ENCODE results near the gene KRTAP2-1.
"Not testable (repeated sequence)": the region's sequence is repeated elsewhere in the genome, so short reads cannot be mapped to it uniquely, and the experiment has no call there.

The KRTAP2-1 gene

GRCh38 chr17:41063449-41063848, 16.3 kb upstream of the KRTAP2-1 start:
- in situ Hi-C loops (cut with HindIII; ENCODE audit: low sequenced_read_pairs) = no loop called here
- DNase-seq (ENCODE audit: low read depth) = no peak
- H3K4me3 ChIP-seq (ENCODE audit: low read depth, low read length) = no peak overlapping the region
- TF ChIP-seq, protein P1, sequence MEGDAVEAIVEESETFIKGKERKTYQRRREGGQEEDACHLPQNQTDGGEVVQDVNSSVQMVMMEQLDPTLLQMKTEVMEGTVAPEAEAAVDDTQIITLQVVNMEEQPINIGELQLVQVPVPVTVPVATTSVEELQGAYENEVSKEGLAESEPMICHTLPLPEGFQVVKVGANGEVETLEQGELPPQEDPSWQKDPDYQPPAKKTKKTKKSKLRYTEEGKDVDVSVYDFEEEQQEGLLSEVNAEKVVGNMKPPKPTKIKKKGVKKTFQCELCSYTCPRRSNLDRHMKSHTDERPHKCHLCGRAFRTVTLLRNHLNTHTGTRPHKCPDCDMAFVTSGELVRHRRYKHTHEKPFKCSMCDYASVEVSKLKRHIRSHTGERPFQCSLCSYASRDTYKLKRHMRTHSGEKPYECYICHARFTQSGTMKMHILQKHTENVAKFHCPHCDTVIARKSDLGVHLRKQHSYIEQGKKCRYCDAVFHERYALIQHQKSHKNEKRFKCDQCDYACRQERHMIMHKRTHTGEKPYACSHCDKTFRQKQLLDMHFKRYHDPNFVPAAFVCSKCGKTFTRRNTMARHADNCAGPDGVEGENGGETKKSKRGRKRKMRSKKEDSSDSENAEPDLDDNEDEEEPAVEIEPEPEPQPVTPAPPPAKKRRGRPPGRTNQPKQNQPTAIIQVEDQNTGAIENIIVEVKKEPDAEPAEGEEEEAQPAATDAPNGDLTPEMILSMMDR (IDR thresholded peaks at IDR 0.05; ENCODE audit: low read depth, low read length, missing control alignments) = no peak

DNA sequence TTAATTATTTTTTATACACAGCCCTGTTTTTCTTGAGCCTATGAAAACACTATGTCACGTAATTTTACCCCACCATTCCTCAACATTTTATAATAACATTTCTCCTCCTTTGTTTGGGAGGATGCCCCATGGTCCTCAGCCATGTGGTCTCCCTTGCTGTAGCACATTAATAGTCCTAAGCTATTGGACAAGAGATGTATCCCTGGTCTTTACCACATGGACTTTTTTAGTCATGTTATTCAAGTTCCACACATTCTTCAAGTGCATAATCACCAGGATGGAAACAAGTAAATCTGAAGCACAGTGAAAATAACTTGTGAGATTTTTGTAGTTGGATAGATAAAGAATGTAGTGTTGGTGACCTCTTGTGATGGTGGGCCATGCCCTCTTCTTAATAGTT, 14.8 kb upstream of the KRTAP2-1 start:
- no peak overlapping the region for H3K4me3 ChIP-seq (ENCODE audit: low read depth, low read length)
- DNase-seq (ENCODE audit: low read depth) = peak; percentile 79
- TF ChIP-seq, protein P1 (IDR thresholded peaks at IDR 0.05; ENCODE audit: low read depth, low read length, missing control alignments) = no peak
- in situ Hi-C loops (cut with HindIII; ENCODE audit: low sequenced_read_pairs) = no loop called here

DNA sequence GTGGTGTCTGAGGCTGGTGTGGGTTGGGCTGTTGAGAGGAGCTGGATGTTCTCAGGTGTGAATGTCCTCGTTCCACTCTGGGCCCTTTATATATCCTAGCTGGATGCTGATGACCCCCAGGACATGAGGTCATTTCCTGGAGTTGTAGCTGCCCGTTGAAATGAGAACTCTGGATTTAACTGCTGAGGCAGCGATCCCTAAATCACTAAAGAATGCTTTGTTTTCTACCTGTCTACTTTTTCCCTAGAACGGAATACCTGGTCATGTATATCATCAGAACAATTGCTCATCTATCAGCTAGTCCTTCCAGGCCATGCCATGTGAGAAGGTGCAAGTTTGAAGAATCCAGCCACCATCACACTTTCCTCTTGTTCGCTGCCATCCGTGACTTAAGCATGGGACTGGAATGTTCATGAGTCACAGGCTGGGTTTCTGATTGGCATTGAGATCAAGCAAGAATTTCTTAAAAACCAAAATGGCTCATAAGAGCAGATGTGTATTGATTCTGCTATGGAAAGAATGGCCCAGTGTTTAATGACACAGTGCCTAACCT, 13.0 kb upstream of the KRTAP2-1 start, which contains the start of gene KRTAP2-3:
Gene KRTAP2-3 (minus strand): TSS at position 63 of the 553 bp plus-strand sequence. CDS start 64 bp downstream, outside the sequence.
- TF ChIP-seq, protein P1 (IDR thresholded peaks at IDR 0.05; ENCODE audit: low read depth, low read length, missing control alignments) = no peak
- H3K4me3 ChIP-seq (ENCODE audit: low read depth, low read length) = no peak within 1 kb of the TSS
- DNase-seq (ENCODE audit: low read depth) = peak; percentile 82
- in situ Hi-C loops (cut with HindIII; ENCODE audit: low sequenced_read_pairs) = no loop called here

DNA sequence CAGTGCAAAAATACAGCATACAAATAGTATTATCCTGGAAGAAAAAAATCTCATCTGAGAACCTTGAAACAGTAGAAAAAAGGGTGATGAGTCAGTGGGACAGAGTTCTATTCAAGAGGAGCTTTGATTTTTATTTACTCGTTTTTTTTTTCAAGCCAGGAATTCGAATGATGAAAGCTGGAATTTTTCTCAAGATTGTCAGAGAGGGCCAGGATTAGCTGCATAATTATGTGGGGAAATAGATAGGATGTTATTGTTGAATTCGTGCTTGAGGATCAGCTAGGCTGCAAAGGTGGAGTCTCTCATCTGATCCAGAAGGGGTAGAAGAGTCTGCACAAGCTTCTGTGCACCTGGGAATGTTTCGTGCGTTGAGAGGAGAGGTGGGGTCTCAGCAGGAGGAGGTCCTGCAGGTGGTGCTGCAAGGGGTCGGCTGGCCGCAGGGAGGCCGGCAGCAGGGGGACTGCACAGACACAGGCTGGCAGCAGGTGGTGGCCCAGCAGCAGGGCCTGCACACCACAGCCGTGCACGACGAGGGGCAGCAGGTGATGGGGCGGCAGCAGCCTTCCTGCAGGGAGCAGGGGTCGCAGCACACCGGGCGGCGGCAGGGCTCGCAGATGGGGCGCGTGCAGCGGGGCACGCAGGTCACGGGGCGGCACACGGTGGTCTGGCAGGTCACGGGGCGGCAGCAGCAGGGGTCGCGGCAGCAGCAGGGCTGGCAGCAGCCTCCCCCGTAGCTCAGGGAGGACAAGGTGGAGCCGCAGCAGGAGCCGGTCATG, 12.3 kb upstream of the KRTAP2-1 start:
- DNase-seq (ENCODE audit: low read depth) = peak; percentile 57
- in situ Hi-C loops (cut with HindIII; ENCODE audit: low sequenced_read_pairs); H3K4me3 ChIP-seq (ENCODE audit: low read depth, low read length): not testable (repeated sequence)

DNA sequence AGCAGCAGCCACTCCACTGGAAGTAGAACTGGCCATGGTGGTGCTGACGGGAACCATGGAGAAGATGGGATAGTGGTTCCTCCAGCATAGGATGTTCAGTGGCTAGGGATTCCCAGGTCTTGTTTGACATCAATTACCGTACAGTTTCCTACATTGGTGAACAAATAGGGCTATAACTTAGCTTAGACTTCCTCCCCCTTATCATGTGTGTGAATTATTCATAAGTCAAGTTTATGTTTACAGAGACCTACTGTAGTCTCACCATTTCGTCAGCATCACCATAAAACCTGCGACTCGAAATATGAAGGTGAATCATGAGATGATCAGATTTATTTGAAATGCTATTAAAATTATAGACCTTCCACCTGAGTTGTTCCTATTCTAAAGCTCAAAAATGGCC, 11.6 kb upstream of the KRTAP2-1 start:
- no peak overlapping the region for H3K4me3 ChIP-seq (ENCODE audit: low read depth, low read length)
- DNase-seq (ENCODE audit: low read depth) = no peak
- TF ChIP-seq, protein P1 (IDR thresholded peaks at IDR 0.05; ENCODE audit: low read depth, low read length, missing control alignments) = no peak
- in situ Hi-C loops (cut with HindIII; ENCODE audit: low sequenced_read_pairs) = no loop called here

- no peak for DNase-seq (ENCODE audit: low read depth)
- H3K4me3 ChIP-seq (ENCODE audit: low read depth, low read length) = no peak overlapping the region
- TF ChIP-seq, protein P1 (IDR thresholded peaks at IDR 0.05; ENCODE audit: low read depth, low read length, missing control alignments) = no peak
- in situ Hi-C loops (cut with HindIII; ENCODE audit: low sequenced_read_pairs) = no loop called here
Measured at GRCh38 chr17:41057547-41057946, 10.4 kb upstream of the KRTAP2-1 start.

- DNase-seq (ENCODE audit: low read depth); in situ Hi-C loops (cut with HindIII; ENCODE audit: low sequenced_read_pairs); H3K4me3 ChIP-seq (ENCODE audit: low read depth, low read length): not testable (repeated sequence)
Measured at GRCh38 chr17:41055130-41055529, 8.0 kb upstream of the KRTAP2-1 start, which contains the start of gene KRTAP2-2. Gene KRTAP2-2, minus strand, starts transcription at chr17:41055230. Its CDS starts 19 bp downstream, at chr17:41055211.

DNA sequence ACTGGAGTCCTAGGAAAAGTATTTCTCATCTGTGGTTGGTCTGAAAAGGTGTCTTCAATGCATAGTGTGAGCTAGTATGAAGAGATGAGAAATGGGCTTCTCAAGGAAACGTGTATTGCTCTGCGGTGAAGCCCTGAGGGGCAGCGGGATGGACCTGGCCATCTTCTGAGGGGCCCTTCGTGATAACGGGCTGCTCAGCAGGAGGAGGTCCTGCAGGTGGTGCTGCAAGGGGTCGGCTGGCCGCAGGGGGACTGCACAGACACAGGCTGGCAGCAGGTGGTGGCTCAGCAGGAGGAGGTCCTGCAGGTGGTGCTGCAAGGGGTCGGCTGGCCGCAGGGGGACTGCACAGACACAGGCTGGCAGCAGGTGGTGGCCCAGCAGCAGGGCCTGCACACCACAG, 7.4 kb upstream of the KRTAP2-1 start:
- H3K4me3 ChIP-seq (ENCODE audit: low read depth, low read length); in situ Hi-C loops (cut with HindIII; ENCODE audit: low sequenced_read_pairs); DNase-seq (ENCODE audit: low read depth): not testable (repeated sequence)
